NCI-H1417 (cell line): Measurements from ENCODE around the gene KPNA5.
"Not testable (repeated sequence)": the region's sequence is repeated elsewhere in the genome, so short reads cannot be mapped to it uniquely, and the experiment has no call there.

ENCODE experiments used
- DNase-seq, 3 experiments: peaks; one replicate each; lab custom pipeline; 2025; lab: John Stamatoyannopoulos, UW

The KPNA5 gene

DNA sequence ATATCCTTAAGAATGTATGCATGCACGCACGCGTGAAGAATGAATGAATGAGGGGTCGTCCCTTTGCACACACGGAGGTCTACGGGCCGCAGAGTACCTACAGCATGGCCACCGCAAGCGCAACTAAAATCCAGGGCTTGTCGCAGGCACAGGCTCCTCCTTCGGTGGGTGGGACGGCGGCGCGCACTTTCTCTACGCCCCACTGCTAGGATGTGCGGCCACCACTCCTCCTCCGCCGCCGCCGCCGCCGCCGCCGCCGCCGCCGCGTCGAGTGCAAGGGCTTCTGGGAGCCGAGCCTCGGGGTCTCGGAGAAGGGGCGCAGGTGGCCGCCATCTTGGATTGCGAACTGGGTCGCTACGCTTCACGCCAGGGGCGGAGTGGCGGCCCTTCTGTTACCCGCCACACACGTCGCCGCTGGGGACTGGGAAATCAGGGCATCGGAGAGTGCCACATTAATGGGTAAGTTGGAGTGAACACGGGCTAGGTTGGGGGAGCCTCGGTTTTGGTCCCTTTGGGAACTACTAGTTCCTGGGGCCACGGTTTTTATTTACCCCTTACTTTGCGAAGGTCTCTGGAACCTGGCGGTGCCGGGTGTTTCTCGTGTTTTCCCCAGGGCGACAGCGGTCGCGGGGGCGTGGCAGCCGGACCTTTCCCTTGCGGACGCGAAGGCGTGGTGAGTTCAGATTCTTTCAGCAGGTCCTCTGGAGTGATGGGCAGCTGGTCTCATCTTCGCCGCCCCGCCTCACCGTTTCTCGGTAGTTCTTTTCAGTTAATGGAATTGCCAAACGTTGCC lies at the start of gene KPNA5:
Gene KPNA5, plus strand, starts transcription at position 332 of the 793 bp plus-strand sequence. Its CDS starts 124 bp downstream, at position 456.
- peak; percentile 90 to 96 (median 94) for DNase-seq

DNA sequence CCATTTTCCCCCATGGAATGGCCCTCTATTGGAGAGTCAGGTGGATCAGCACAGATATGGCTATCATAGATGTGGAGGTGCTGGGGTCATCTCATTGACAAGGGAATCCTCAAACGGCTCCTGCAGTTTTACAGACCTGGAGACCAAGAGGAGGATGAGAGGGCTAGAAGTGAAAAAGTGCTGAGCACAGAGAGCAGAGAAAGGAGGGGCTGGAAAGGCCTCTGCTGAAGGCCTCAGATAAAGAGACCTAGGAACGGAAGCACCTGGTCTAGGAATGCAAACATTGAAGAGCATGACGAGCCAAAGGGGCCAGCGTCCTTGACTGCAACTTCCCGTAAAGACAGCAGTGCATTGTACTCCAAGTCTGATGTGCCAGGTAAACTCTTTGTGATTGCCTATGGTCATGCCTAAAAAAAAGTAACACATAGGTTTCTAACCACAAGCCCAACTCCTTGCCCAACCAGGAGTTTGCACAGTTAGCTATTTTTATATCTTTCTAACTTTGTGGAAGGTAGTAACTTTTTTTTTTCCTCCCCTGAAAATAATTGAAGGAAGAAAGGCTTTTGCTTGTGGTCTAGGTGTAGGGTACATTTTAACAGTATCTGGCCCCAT lies 49.5 kb upstream of the KPNA5 start:
- DNase-seq = peak in 2 of 3 experiments; percentile 22 to 67

DNA sequence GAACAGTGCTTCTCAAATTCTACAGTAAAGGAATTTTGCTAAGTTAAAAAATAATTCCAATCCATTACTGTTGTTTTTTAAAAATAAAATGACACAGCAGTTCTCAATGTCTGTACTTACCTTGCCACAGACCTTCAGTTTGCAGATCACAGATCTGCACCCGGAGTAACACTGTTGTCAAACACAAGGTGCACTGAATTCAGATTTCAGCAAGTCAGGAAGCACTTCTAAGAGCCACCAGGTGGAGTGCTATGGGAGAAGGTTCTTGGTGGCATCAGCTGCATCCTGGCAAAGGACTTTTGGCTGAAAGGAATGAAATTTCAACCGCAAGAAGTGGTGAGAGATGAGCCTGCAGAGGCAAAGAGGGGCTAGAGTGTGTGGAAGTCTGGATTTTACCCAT lies 47.3 kb upstream of the KPNA5 start:
- DNase-seq = peak in 1 of 3 experiments; percentile 3

DNA sequence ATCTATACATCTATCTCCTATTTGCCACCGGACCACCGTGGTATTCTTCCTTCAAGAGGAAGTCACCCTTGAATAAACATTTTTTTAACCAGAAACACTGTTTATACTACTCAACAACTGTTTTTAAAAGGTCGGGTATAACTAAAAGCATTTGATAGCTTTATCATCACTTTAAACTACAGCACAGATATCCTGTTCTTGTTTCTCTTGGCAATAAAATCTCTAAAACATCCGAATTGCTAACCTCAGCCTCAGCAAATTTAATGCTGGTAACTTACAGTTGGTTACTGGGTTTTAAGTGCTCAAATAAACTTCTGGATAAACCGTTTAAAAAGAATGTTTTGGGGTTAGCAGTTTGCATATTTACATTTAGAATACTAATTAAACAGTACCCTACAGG lies 32.9 kb upstream of the KPNA5 start:
- DNase-seq = no peak

DNA sequence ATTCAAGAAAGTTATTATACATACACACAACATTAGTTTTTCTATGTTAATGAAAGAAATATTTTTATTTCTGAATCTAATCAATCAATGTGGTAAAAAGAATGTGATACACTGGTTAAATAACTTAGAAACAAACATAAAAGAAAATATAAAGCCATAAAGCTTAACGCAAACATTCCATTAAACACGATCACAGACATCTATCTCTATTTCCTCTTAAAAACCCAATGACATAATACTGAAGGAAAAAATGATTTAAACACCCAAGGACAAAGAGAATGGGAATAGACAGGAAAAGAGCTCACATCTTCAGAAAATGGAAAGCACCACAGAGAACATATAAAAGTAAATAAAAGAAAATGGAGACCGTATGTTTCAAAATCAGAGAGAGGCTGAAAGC lies 31.9 kb upstream of the KPNA5 start:
- no peak for DNase-seq

DNA sequence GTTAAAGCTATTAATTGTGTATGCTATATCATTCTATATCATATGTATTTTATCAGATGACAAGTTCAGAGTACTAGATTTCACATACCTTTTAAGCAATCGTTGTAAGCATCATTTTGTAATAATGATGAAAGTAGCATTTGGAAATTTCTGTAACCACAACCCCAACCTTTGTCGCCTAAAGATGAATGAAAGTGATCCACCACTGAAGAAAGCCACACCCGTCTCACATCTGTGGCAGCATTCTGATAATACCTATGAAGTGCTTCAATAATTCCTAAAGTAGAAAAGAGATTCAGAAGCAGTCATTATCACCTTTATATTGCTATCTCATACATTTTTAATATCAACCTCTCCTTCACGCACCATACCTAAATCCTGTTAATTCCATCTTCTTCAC lies 29.1 kb upstream of the KPNA5 start:
- DNase-seq = no peak

DNA sequence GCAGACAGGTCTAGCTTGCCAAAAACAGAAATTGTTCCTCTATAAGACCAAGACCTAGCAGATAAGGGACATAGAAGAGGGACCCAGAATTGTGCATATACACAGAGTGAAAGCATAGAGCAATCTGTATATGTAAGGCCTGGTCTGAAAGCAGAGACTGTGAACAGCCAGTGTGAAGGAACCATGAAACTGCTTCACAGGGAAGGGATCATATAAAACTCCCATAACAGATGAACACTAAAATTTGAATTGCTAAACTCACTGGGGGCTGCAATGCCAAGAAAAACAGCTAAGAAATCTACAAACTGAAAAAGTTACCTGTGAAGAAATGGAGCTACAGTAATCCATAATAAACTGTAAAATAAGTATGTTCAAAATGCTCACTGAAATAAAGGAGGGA lies 19.4 kb upstream of the KPNA5 start:
- DNase-seq = no peak

DNA sequence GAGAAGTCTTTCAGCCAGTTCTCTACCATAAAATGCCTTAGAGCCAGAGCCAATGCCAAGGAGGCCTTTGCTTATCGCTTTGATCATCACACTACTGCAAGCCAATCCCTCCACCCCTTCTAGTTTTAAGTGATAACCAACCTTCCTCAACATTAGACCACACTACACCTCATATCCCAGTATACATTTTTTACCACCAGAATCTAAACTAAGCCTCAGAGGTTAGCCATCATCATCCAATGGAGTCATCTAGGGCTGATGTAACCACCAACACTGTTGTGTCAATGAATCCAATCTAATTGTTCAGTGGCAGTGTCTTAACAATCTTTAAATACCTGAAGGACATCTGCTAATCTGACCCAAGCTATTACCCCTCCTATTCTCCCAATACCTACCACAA lies 18.8 kb upstream of the KPNA5 start:
- DNase-seq = no peak

DNA sequence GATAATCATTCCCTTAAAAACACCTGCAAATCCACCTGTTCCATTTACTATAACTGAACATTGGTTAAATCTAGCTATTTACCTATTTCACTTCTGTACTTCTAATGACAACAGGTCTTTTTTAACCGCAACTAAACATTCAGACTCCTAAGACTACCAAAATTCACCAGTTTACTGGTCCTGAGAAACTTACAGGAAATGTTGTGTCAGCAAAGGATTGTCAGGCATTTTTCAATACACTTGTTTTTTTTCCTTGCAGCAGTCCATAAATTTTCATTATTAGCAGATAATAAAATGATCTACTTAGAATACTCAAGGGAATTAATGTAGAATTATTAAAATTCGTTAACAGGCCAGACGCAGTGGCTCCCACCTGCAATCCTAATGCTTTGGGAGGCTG lies 17.7 kb upstream of the KPNA5 start:
- DNase-seq = no peak

DNA sequence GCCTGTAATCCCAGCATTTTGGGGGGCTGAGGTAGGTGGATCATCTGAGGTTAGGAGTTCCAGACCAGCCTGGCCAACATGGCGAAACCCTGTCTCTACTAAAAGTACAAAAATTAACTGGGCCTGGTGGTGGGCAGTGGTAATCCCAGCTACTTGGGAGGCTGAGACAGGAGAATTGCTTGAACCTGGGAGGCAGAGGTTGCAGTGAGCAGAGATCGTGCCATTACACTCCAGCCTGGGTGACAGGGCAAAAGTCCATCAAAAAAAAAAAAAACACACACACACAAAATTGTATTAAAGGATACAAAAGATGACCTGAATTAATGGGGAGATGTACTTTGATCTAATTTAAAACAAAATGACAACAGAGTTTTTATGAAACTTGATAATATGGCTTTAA lies 16.8 kb upstream of the KPNA5 start:
- not testable (repeated sequence) for DNase-seq

DNA sequence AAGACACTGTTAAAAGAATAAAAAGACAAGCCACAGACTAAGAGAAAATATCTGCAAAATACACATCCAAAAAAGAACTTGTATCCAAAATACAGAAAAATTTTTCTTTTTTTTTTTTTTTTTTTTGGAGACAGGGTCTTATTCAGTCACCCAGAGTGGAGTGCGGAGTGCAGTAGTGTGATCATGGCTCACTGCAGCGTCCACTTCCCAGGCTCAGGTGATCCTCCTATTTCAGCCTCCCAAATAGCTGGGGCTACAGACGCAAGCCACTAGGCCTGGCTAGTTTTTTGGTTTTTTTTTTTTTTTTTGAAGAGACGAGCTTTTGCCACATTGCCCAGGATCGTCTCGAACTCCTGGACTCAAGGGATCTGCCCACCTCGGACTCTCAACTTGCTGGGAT lies 15.5 kb upstream of the KPNA5 start:
- no peak for DNase-seq

DNA sequence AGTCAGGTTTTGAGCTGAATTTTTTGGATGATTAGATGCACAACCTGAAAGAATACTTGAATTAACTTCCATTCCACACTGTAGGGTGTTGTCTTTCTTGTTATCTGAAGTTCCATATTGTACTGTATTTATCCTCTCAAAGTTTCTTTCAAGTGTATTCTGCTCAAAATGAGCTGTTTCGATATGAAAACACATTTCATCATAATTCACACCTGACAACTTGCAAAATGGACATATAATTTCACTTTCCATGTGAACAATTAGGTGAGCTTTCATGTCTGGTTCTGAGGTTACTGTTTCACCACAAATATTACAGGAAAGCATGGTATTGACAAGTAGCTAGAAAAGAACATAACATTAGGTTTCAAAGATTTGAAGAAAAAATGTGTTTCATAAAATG lies 14.1 kb upstream of the KPNA5 start:
- DNase-seq = no peak

DNA sequence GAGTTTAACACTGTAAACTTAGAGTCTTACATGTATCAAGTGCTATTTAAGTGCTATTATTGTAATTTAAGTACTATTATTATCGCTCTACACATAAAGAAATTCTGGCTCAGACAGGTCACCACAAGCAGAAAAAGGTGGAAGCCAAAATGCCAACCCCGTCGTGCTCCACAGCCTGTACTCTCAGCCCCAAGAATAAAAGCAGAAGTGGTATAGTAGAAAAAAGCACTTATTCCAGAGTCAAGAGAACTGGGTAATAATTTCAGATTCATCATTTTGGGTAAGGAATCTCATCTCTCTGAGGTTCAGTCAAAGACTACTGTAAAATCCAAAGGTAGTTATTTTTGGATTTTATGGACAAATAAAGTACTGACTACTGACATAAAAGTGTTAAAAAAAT lies 13.4 kb upstream of the KPNA5 start:
- peak in 1 of 3 experiments; percentile 7 for DNase-seq

DNA sequence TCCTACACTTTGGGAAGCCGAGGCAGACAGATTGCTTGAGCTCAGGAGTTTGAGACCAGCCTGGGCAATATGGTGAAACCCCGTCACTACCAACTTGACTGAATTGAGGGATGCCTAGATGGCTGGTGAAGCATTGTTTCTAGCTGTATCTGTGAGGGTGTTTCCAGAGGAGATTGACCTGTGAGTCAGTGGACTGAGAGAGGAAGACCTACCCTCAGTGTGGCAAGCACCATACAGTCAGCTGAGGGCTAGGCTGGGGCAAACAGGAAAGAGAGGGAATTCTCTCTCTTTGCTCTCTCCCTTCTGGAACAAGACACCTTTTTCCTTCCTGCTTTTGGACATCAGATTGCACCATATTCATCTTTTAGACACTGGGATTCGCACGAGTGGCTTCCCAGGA lies 8.7 kb upstream of the KPNA5 start:
- no peak for DNase-seq

DNA sequence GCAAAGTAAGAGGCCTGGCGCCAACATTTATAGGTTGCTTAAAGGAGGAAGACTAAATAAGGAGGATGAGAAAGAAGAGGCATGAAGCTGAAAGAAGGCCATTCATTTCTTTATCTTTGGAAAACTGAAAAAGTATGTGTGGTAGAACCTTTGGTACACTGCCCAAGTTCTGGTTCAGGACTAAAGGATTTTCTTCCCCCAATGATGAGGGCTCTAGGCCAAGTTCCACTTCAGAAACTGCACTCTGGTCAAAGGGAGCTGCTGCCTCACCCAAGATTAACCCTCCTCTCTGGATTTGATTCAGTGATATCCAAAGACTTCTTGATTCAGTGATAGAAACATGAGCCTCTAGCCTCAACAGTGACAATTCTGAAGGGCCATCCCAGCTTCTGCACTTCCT lies 5.0 kb upstream of the KPNA5 start:
- DNase-seq = no peak

DNA sequence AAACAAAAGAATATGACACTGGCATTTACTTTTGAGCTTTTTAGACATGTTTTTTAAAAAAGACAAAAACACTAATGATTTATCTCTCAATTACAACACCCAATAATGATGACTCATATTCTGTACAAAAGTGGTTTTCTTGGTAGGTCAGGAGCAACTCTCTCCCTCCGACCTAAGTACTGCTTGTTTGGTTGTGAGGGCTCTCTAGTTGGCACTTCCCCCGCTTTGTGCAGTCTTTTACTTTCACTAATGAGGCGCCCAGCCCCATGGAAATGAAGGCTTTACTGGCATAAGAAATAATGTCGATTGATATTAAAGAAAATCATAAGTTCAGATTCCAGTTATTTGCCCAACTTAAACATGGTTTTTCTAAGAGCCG lies 1.3 kb downstream of the KPNA5 start:
- DNase-seq = peak; percentile 6 to 74 (median 32)

DNA sequence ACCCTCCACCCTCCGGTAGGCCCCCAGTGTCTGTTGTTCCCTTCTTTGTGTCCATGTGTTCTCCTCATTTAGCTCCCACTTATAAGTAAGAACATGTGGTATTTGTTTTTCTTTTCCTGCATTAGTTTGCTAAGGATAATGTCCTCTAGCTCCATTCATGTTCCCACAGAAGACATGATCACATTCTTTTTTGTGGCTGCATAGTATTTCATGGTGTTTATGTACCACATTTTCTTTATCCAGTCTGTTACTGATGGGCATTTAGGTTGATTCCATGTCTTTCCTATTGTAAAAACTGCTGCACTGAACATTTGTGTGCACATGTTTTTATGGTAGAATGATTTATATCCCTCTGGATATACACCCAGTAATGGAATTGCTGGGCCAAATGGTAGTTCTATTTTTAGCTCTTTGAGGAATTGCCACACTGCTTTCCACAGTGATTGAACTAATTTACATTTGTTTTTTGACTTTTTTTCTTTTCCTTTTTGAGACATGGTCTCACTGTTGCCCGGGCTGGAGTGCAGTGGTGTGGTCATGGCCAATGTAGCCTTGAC lies 4.5 kb downstream of the KPNA5 start:
- DNase-seq = no peak

DNA sequence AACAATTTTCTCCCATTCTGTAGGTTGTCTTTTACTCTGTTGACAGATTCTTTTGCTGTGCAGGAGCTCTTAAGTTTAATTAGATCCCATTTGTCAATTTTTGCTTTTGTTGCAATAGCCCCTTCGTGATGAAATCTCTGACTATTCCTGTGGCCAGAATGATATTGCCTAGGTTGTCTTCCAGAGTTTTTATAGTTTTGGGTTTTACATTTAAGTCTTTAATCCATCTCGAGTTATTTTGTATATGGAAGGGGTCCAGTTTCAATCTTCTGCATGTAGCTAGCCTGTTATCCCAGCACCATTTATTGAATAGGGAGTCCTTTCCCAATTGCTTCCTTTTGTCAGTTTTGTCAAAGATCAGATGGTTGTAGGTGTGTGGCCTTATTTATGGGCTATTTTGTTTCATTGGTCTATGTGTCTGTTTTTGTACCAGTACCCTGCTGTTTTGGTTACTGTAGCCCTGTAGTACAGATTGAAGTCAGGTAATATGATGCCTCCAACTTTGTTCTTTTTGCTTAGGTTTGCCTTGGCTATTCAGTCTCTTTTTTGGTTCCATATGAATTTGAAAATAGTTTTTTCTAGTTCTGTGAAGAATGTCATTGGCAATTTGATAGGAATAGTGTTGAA lies 5.6 kb downstream of the KPNA5 start:
- not testable (repeated sequence) for DNase-seq

DNA sequence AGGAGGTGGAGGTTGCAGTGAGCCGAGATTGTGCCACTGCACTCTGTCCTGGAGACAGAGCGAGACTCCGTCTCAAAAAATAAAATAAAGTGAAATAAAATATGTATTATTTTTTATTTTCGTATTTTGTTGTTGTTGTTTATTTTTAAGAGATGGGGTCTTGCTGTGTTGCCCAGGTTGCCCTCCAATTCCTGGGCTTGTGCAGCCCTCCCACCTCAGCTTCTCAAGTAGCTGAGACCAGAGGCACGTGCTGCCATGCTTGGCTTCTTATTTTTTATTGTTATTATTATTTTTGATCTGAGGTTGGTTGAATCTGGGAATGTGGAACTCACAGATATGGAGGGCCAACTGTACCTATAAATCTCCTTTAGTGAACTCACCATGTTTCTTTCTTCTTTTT lies 10.1 kb downstream of the KPNA5 start:
- no peak for DNase-seq

DNA sequence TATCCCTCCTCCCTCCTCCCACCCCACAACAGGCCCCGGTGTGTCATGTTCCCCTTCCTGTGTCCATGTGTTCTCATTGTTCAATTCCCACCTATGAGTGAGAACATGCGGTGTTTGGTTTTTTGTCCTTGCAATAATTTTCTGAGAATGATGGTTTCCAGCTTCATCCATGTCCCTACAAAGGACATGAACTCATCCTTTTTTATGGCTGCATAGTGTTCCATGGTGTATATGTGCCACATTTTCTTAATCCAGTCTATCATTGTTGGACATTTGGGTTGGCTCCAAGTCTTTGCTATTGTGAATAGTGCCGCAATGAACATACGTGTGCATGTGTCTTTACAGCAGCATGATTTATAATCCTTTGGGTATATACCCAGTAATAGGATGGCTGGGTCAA lies 11.9 kb downstream of the KPNA5 start:
- not testable (repeated sequence) for DNase-seq

DNA sequence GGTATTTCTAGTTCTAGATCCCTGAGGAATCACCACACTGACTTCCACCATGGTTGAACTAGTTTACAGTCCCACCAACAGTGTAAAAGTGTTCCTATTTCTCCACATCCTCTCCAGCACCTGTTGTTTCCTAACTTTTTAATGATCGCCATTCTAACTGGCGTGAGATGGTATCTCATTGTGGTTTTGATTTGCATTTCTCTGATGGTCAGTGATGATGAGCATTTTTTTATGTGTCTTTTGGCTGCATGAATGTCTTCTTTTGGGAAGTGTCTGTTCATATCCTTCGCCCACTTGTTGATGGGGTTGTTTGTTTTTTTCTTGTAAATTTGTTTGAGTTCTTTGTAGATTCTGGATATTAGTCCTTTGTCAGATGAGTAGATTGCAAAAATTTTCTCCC lies 12.3 kb downstream of the KPNA5 start:
- not testable (repeated sequence) for DNase-seq

DNA sequence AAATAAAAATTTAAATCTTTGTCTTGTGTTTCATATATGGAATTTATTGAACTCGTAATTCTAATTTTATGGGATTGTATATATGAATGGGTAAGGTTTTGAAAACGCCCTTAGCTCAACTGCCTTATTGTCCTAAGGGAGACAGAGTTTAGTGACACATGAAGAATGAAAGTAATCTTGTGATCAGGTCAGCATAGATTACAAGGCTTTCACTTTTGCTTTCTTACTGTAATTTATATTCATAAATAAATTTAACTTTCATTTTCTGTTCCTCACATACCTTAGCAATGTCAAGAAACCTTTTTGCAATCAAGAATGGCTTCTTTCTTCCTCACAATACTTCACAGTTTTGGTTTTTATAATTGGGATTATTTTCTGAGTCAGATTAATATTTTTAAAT lies 14.4 kb downstream of the KPNA5 start:
- no peak for DNase-seq

DNA sequence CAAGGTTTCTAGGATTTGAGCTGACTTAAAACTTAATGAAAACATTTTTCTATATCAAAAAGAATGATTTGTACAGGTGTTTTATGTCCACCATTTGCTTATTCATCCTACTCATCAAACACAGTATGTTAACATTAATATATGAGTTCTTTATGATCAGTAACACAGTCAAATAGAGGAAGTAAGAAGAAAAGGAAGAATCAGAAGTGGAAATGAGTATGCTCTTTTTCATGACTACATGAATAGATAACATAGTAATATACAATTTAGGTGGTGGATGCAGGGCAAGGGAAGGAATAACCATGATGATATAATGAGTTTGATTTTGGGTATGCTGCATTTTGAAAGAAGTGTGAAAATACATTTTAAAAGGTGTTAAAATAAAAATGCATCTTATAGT lies 16.5 kb downstream of the KPNA5 start:
- DNase-seq = no peak
